Large intestine (tissue), 3 donors: ENCODE results near the gene CD7. TPM values are rescaled to one million over a fixed set of nuclear protein-coding genes. Genes with fewer than 3 reads are reported as not detected.
A peak's percentile ranks its signal among the peaks of the same experiment; 100 is the strongest.

Source experiments
- DNase-seq, 2 donors: peaks; one replicate each; pipeline versions ENCODE4 v3.0.0 to v3.0.0-alpha.2; 2013
- H3K27ac ChIP-seq: one replicate; pipeline ENCODE4 v1.5.1; 2013; ENCODE audit warnings: low read length
- H3K27me3 ChIP-seq: 2 replicates; pipeline ENCODE4 v1.6.1; 2013; ENCODE audit warnings: low read length; ENCODE audit not compliant: control insufficient read depth, insufficient read depth
- H3K36me3 ChIP-seq: 2 replicates; pipeline ENCODE4 v1.6.1; 2013; ENCODE audit warnings: low read length; ENCODE audit not compliant: control insufficient read depth, insufficient read depth
- H3K4me1 ChIP-seq: one replicate; pipeline ENCODE4 v1.6.1; 2013; ENCODE audit warnings: low read length; ENCODE audit not compliant: control insufficient read depth, insufficient read depth
- H3K4me3 ChIP-seq: one replicate; pipeline ENCODE4 v1.5.1; 2013; ENCODE audit warnings: low read length
- H3K9me3 ChIP-seq: one replicate; pipeline ENCODE4 v1.6.1; 2013; ENCODE audit warnings: mild to moderate bottlenecking, low read depth, low read length, moderate library complexity; ENCODE audit not compliant: control insufficient read depth
- WGBS: methylation state at CpG from one replicate; pipeline ENCODE4 v1.1.5; 2013; ENCODE audit warnings: low lambda C conversion rate; ENCODE audit not compliant: insufficient coverage; 5-methylcytosine and 5-hydroxymethylcytosine counted together
- polyA plus RNA-seq: library from polyadenylated mRNA; unstranded; fragments of 120-200 nt; gene quantifications from one replicate; pipeline ENCODE4 v1.2.1, GENCODE V29; 2013

CD7 gene
- polyA plus RNA-seq, 1 donor = 8.6 TPM

GRCh38 chr17:82294064-82294773, 23.2 kb downstream of the CD7 start:
- H3K36me3 ChIP-seq = no peaks in the 10 kb centered on the region
- peak overlapping the region; percentile 88 for H3K27ac ChIP-seq
- peak overlapping the region; percentile 31 for H3K4me3 ChIP-seq
- H3K4me1 ChIP-seq = peaks cover 45% of the 10 kb centered on the region
- peaks cover 6% of the 10 kb centered on the region for H3K9me3 ChIP-seq
- H3K27me3 ChIP-seq = no peaks in the 10 kb centered on the region
- DNase-seq = peak in 1 of 2 donors; percentile 31
- no CpG with 5 or more reads among the region's 15 CpGs for WGBS

DNA sequence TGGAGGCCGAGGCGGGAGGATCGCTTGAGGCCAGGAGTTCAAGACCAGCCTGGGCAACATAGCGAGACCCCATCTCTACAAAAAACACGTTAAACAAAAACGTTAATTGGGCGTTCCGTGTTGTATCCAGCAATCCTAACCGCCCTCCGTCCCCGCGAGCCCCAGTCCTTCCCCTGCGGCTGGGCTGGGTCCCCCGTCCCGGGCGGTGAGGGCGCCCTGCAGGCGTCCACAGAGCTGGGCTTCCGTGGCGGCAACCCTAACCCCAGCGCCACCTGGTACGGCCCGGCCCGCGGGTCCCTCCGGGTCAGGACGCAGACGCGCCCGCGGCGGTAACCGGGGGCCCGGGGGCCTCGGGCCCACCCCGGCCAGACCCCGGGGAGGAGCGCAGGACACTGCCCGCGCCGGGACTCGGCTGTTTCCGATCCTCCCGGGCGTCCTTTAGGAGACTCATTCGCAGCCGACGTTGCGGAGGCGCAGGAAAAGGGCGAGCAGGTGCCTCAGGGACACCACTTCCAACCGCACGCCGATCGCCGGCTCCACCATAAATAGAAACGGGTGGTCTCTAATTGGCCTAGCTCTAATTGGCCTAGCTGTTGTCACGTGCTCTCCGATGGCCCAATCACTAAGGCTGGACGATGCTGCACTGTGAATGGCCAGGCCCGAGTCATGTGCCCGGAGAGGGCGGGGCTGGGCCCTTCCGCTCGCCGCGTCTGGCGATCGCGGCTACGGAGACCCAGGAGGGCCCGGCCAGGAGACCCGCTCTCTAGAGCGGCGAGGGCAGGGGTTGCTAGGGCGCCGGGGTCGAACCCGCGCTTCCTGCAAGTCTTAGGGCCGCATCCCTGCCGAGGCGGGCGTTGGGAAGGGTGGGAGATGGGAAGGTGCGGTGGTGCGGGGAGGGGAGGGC, 24.9 kb downstream of the CD7 start:
- no peaks in the 10 kb centered on the region for H3K27me3 ChIP-seq
- no CpG with 5 or more reads among the region's 86 CpGs for WGBS
- peaks cover 35% of the 10 kb centered on the region for H3K4me1 ChIP-seq

DNA sequence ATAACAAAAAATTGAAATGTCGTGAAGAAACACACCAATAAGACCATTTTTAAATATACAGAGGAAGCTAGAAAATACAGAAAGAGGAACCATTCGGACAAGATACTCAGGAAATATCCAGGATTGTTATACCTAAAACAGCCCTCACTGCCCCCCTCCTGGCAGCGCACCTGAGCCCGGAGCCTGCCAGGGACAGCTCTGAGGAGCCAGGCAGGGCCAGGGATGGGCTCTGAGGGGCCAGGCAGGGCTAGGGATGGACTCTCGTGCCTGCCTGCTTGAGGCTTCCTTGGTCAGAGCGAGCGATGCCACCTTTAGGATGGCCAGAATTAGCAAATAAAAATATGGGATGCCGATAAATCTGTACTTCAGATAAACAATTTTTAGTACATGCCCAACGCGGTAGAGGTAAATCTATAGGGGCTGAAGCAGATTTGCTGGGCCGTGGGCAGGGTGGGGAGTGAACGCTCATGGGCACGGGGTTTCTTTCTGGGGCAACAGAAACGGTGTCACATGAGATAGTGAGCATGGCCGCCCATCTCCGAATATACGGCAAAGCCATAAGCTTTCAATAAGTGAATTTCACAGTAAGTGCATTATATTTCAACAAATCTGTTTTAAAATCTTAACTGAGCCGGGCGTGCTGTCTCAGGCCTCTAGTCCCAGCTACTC, 25.7 kb downstream of the CD7 start:
- Histone ChIP-seq H3K4me3 (peak overlapping the region; percentile 71), H3K36me3 (no peaks in the 10 kb centered on the region), H3K9me3 (peaks cover 10% of the 10 kb centered on the region), H3K4me1 (peaks cover 29% of the 10 kb centered on the region), H3K27ac (no peak overlapping the region), H3K27me3 (no peaks in the 10 kb centered on the region)
- 87% methylated on average over 3 of the region's 19 CpGs for WGBS
- DNase-seq = no peak

More for the DNA sequence above, 24.9 kb downstream of the CD7 start:
- no peaks in the 10 kb centered on the region for H3K36me3 ChIP-seq
- H3K4me3 ChIP-seq = peak overlapping the region; percentile 71
- H3K27ac ChIP-seq = peak overlapping the region; percentile 94
- peak; percentile 98 to 99 for DNase-seq
- peaks cover 4% of the 10 kb centered on the region for H3K9me3 ChIP-seq

DNA sequence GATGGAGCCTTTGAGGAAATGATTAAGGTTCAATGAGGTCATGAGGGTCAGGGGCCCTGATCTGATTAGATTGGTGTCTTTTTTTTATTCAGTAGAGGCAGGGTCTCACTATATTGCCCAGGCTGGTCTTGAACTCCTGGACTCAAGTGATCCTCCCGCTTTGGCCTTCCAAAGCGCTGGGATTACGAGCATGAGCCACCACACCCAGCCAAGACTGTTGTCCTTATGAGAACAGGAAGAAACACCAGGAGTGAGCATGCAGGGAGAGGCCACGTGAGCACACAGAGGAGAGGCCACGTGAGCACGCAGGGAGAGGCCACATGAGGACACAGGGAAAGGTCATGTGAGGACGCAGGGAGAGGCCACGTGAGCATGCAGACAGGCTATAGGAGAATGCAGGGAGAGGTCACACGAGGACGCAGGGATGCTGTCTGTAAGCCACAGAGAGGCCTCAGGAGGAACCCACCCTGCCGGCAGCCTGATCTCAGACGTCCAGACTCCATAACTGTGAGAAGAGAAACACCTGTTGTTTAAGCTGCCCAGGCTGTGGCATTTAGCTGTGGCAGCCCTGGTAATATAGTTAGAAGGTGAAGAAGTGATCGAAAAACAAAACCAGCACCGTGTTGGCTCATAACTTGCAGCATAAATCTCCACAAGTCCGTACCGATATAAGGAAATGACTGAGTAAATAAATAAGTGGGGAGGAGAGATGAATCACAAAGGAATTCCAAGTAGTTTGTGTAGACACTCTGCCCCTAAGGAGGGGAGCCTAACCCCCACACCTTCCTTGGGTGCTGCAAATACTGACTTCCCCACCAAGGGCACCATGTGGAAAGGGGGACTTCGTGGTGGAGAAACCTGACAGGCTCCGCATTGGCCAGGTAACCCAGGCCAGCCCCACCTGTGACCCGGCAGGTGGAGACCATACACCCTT, 29.3 kb downstream of the CD7 start:
- no peaks in the 10 kb centered on the region for H3K27me3 ChIP-seq
- 20% methylated on average over 1 of the region's 19 CpGs for WGBS
- peak; percentile 45 to 83 for DNase-seq
- peaks cover 3% of the 10 kb centered on the region for H3K4me1 ChIP-seq
- H3K4me3 ChIP-seq = no peak overlapping the region
- no peaks in the 10 kb centered on the region for H3K36me3 ChIP-seq
- H3K27ac ChIP-seq = no peak overlapping the region
- peaks cover 10% of the 10 kb centered on the region for H3K9me3 ChIP-seq

DNA sequence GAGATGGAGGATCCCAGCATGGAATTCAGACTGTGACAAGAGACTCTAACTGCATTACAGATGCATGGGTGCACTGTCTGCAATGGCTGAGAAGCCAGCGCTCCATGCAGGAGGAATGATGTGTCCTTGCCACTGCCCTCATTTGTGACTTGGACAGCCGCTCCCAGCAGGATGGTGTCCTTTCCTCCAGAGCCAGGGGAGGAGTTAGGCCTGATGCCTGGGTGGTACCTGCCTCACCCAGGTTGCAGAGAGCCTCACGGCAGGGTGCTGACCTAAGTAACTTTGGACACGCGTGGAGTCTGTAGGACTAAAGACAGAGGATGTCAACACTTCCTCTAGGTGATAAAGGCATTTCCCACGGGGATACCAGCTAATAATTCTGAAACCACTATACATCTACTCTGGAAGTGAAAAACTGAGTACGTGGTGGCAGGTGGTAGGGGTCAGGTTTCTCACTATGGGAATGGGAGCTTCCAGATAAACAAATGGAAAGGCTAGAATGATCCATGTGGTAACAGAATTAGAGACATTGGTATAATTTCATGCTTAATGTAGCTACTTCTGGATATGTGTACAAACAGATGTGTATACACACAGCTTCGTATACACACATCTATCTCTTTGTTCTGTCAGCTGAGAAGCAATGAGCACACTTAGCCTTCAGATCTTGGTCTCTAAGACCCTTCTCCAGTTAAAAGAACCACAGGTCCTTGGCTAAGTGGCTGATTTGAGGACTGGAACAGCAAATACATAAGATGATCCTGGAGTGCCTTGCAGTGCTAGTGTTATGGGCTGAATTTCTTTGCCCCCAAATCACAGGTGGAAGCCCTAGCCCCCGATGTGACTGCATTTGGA, 30.2 kb downstream of the CD7 start:
- Histone ChIP-seq H3K36me3 (no peaks in the 10 kb centered on the region), H3K27me3 (no peaks in the 10 kb centered on the region), H3K4me1 (peaks cover 3% of the 10 kb centered on the region), H3K27ac (no peak overlapping the region), H3K4me3 (no peak overlapping the region), H3K9me3 (peaks cover 10% of the 10 kb centered on the region)
- DNase-seq = no peak
- WGBS = no CpG with 5 or more reads among the region's 9 CpGs

- H3K27ac ChIP-seq = no peak overlapping the region
- WGBS = 71% methylated on average over 1 of the region's 8 CpGs
- peaks cover 3% of the 10 kb centered on the region for H3K4me1 ChIP-seq
- no peaks in the 10 kb centered on the region for H3K36me3 ChIP-seq
- H3K4me3 ChIP-seq = no peak overlapping the region
- H3K9me3 ChIP-seq = peaks cover 7% of the 10 kb centered on the region
- H3K27me3 ChIP-seq = no peaks in the 10 kb centered on the region
- DNase-seq = no peak
Observed at GRCh38 chr17:82285141-82285540, 32.3 kb downstream of the CD7 start.

DNA sequence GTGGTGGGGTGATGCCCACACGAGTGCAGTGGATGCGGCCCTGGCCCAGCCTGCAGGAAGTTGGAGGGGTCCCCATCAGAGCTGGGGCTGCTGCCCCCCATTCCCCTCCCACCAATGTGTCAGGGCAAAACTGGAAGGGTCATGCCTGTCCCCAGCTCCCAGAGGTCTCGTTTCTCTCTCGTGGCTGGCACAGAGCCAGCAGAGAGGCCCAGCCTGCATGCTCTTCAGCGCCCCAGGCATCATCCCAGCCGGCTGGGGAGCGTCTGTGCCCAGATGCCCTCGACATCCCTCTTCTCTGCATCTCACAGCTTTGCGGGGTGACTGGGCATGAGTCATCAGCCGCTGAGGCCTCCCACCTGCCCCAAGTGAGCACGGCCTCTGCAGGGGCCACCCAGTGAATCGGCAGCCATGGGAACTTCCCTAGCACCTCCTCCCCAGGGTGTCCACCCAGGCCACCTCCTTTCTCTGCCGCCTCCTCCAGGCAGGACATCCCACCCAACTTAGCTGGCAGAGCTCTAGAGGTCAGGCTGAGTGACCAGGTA, 34.1 kb downstream of the CD7 start:
- H3K27ac ChIP-seq = no peak overlapping the region
- peaks cover 11% of the 10 kb centered on the region for H3K4me1 ChIP-seq
- H3K9me3 ChIP-seq = peaks cover 7% of the 10 kb centered on the region
- no CpG with 5 or more reads among the region's 13 CpGs for WGBS
- no peak overlapping the region for H3K4me3 ChIP-seq
- DNase-seq = peak in 1 of 2 donors; percentile 65
- no peaks in the 10 kb centered on the region for H3K36me3 ChIP-seq
- no peaks in the 10 kb centered on the region for H3K27me3 ChIP-seq

DNA sequence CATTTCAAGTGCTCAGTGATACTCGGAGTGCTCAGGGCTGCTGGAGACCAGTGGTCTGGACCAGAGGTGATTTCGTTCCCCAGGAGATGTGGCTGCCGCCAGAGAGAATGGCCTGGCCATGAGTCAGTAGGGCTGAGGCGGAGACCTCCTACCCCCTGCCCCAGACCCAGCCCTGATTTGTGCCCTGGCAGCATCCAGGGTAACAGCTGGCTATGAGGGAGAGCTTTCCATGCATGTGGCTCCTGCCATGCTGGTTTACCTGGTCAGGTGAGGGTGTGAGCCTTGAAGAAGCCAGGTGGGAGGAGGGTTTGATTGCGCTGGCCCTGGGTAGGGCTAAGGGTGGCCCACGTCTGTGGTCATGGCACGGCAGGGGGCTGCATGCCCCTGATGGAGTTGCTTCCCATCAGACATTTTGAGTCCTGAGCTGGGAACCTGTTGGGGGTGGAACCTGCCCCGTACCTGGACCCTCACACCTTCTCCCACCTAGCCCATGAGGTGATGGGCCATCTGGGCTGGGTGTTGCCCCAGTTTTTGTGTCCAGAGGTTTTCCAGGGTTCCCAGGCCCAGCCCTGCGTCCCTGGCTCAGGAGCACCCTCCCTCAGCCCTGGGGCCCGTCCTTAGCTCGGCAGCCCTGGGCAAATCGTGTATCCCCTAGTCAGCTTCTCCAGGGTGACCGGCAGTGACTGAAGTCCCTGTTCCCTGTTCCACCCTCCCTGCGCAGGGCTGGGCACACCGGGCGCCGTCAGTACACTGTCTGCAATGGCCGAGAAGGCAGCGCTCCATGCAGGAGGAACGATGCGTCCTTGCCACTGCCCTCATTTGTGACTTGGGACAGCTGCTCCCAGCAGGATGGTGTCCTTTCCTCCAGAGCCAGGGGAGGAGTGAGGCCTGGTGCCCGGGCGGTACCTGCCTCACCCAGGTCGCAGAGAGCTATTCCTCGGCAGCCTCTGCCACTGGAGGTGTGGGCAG, 34.9 kb downstream of the CD7 start:
- peaks cover 14% of the 10 kb centered on the region for H3K4me1 ChIP-seq
- WGBS = no CpG with 5 or more reads among the region's 25 CpGs
- no peak overlapping the region for H3K4me3 ChIP-seq
- no peaks in the 10 kb centered on the region for H3K36me3 ChIP-seq
- H3K27me3 ChIP-seq = no peaks in the 10 kb centered on the region
- DNase-seq = no peak
- H3K27ac ChIP-seq = no peak overlapping the region
- H3K9me3 ChIP-seq = peaks cover 7% of the 10 kb centered on the region
